ENCODE measurements around the gene OTX2. TPM values are rescaled to one million over a fixed set of nuclear protein-coding genes. Genes with fewer than 3 reads are reported as not detected.

The OTX2 gene
- total RNA-seq, 2 donors from 2014 or later, result 321 to 348 TPM

DNA sequence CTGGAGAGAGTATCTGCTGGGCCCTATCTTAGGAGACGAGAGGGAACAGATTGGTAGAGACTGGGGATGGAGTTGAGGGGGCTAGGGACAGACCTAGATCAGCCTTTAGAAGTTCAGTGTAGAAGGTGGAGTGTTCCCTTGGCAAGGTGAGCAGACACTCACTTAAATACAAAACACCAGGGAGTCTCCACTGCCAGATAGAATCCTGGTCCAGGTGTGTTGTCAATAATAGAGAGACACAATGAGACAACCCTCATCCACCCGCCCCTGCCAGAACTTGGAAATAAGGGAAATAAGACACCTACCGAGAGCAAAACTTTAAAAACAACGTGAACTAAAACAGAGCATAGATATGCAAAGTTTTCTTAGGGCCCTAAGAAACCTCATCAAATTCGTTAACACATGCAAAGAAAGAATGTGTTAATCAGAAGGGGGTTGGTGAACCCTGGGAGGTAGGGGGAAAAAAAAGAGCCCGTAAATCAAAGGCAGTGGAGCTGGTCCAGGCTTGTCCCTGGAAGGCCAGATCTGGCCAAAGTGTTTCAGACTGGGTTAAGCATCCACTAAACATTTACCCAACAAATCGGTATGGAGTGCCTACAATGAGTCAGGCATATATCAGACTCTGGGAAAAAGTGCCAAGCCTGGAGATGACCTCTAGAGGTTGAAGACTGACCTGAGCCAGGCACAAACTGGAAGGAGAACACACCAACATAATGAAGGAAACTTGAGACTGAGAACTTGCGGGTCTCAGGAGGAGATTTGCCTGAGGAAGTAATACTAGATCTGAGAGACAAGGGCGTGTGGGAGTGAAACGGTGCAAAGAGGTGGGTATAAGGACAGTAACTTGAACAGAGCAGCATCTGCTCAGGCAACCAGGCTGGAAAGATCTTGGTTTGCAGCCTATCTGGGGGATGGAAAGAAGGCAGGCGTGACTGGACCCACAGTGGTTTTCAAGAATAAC, 37.0 kb upstream of the OTX2 start:
- DNase-seq, result peak; percentile 82
- H3K27me3 Mint-ChIP-seq (ENCODE audit: insufficient read depth), result peaks cover 78% of the 10 kb centered on the region
- Histone ChIP-seq H3K4me1 (ENCODE audit: control insufficient read depth, insufficient read depth, low read length) (peaks cover 10% of the 10 kb centered on the region), H3K27ac (ENCODE audit: low read depth, low read length) (no peak overlapping the region), H3K9ac (ENCODE audit: extremely low read depth, low read length, poor library complexity, severe bottlenecking) (no peak overlapping the region), H3K27me3 (ENCODE audit: control insufficient read depth, insufficient read depth, low read length, poor library complexity, severe bottlenecking) (no peaks in the 10 kb centered on the region), H3K4me3 (ENCODE audit: low read length) (no peak overlapping the region), H3K9me3 (ENCODE audit: control insufficient read depth, low read length) (no peaks in the 10 kb centered on the region), H3K36me3 (ENCODE audit: control insufficient read depth, insufficient read depth, low read length) (no peaks in the 10 kb centered on the region)
- WGBS, 2 experiments (ENCODE audit: insufficient coverage in 1 of 2, insufficient read length in 1 of 2), result 37 to 45% methylated on average over 9 to 10 of the region's 11 CpGs
- peaks cover 3% of the 10 kb centered on the region for H3K36me3 Mint-ChIP-seq (ENCODE audit: low read depth)
- peaks cover 4% of the 10 kb centered on the region for H3K9me3 Mint-ChIP-seq
- H3K4me3 Mint-ChIP-seq, result no peak overlapping the region
- TF ChIP-seq, protein P1, sequence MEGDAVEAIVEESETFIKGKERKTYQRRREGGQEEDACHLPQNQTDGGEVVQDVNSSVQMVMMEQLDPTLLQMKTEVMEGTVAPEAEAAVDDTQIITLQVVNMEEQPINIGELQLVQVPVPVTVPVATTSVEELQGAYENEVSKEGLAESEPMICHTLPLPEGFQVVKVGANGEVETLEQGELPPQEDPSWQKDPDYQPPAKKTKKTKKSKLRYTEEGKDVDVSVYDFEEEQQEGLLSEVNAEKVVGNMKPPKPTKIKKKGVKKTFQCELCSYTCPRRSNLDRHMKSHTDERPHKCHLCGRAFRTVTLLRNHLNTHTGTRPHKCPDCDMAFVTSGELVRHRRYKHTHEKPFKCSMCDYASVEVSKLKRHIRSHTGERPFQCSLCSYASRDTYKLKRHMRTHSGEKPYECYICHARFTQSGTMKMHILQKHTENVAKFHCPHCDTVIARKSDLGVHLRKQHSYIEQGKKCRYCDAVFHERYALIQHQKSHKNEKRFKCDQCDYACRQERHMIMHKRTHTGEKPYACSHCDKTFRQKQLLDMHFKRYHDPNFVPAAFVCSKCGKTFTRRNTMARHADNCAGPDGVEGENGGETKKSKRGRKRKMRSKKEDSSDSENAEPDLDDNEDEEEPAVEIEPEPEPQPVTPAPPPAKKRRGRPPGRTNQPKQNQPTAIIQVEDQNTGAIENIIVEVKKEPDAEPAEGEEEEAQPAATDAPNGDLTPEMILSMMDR (conservative IDR thresholded peaks at IDR 0.05), result peak; percentile 36
- H3K27ac Mint-ChIP-seq, result no peak overlapping the region
- peaks cover 43% of the 10 kb centered on the region for H3K4me1 Mint-ChIP-seq

DNA sequence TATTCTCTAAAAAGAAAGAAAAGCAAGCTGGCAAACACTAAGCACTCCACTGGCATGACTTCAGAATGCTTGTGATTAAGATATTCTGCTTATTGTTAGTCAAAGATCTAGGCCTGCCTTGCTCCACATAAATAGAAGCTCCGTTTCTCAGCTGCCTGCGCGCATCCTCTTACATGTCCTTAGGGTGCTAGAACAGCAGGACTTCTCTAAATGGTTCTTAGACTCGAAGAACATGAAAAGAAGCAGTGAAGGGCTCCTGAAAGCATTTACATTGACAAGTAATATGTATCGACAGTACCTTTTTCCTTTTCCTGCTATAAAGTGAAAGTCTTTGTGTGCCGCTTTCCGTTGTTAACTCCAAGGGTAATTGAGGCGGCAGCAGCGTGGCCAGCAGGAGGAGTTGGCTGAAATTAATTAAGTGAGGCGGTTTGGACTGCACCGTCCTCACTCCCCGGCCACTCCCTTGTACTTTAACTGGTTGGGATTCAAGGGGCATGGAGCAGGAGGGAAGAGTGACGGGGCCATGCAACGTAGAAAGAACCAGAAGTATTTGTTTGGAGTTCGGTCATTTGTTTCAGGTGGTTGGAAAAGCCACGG, 34.2 kb upstream of the OTX2 start:
- DNase-seq, result no peak
- no peak overlapping the region for H3K27ac ChIP-seq (ENCODE audit: low read depth, low read length)
- Mint-ChIP-seq H3K36me3 (ENCODE audit: low read depth) (peaks cover 3% of the 10 kb centered on the region), H3K27ac (no peak overlapping the region), H3K4me1 (peaks cover 45% of the 10 kb centered on the region), H3K27me3 (ENCODE audit: insufficient read depth) (peaks cover 71% of the 10 kb centered on the region), H3K9me3 (peaks cover 4% of the 10 kb centered on the region), H3K4me3 (no peak overlapping the region)
- no peak overlapping the region for H3K4me3 ChIP-seq (ENCODE audit: low read length)
- no peaks in the 10 kb centered on the region for H3K9me3 ChIP-seq (ENCODE audit: control insufficient read depth, low read length)
- H3K27me3 ChIP-seq (ENCODE audit: control insufficient read depth, insufficient read depth, low read length, poor library complexity, severe bottlenecking), result no peaks in the 10 kb centered on the region
- no peak overlapping the region for H3K9ac ChIP-seq (ENCODE audit: extremely low read depth, low read length, poor library complexity, severe bottlenecking)
- TF ChIP-seq, protein P1 (conservative IDR thresholded peaks at IDR 0.05), result no peak
- peaks cover 10% of the 10 kb centered on the region for H3K4me1 ChIP-seq (ENCODE audit: control insufficient read depth, insufficient read depth, low read length)
- 74 to 95% methylated on average over 7 to 16 of the region's 16 CpGs for WGBS, 2 experiments (ENCODE audit: insufficient coverage in 1 of 2, insufficient read length in 1 of 2)
- H3K36me3 ChIP-seq (ENCODE audit: control insufficient read depth, insufficient read depth, low read length), result no peaks in the 10 kb centered on the region

DNA sequence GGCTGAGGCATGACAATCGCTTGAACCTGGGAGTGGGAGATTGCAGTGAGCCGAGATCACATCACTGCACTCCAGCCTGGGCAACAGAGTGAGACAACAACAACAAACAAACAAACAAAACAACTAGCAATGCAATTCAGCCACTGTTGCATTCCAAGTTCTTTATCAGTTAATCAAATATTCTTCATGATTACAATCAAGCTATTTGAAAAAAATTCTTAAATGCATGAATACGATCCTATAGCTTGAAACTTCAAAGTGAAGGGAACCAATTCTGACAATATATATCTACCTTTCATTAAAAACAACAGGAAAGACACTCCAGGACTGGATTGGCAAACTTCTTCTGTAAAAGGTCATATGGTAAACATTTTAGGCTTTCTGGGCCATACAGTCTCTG, 31.3 kb upstream of the OTX2 start:
- Histone ChIP-seq H3K36me3 (ENCODE audit: control insufficient read depth, insufficient read depth, low read length) (no peaks in the 10 kb centered on the region), H3K27ac (ENCODE audit: low read depth, low read length) (no peak overlapping the region), H3K9me3 (ENCODE audit: control insufficient read depth, low read length) (no peaks in the 10 kb centered on the region), H3K4me1 (ENCODE audit: control insufficient read depth, insufficient read depth, low read length) (peaks cover 2% of the 10 kb centered on the region), H3K9ac (ENCODE audit: extremely low read depth, low read length, poor library complexity, severe bottlenecking) (no peak overlapping the region), H3K4me3 (ENCODE audit: low read length) (no peak overlapping the region), H3K27me3 (ENCODE audit: control insufficient read depth, insufficient read depth, low read length, poor library complexity, severe bottlenecking) (no peaks in the 10 kb centered on the region)
- TF ChIP-seq, protein P1 (conservative IDR thresholded peaks at IDR 0.05), result no peak
- no peak for DNase-seq
- WGBS, 2 experiments (ENCODE audit: insufficient coverage in 1 of 2, insufficient read length in 1 of 2), result 83 to 92% methylated on average over 1 to 3 of the region's 3 CpGs
- H3K36me3 Mint-ChIP-seq (ENCODE audit: low read depth), result peaks cover 3% of the 10 kb centered on the region
- H3K27me3 Mint-ChIP-seq (ENCODE audit: insufficient read depth), result peaks cover 55% of the 10 kb centered on the region
- peaks cover 4% of the 10 kb centered on the region for H3K9me3 Mint-ChIP-seq
- peaks cover 28% of the 10 kb centered on the region for H3K4me1 Mint-ChIP-seq
- no peak overlapping the region for H3K4me3 Mint-ChIP-seq
- H3K27ac Mint-ChIP-seq, result no peak overlapping the region
